Jurkat, Clone E6-1 (cell line): ENCODE data around the gene IRAK2.
A peak's percentile ranks its signal among the peaks of the same experiment; 100 is the strongest.

Source experiments
- DNase-seq: peaks from one replicate; pipeline ENCODE4 v3.0.0-alpha.2; 2011; ENCODE audit warnings: low read depth, low spot score
- H3K4me3 ChIP-seq: 2 replicates; pipeline ENCODE4 v1.5.1; 2011; ENCODE audit warnings: mild to moderate bottlenecking, low read length, control low read depth, moderate library complexity

Gene IRAK2

DNA sequence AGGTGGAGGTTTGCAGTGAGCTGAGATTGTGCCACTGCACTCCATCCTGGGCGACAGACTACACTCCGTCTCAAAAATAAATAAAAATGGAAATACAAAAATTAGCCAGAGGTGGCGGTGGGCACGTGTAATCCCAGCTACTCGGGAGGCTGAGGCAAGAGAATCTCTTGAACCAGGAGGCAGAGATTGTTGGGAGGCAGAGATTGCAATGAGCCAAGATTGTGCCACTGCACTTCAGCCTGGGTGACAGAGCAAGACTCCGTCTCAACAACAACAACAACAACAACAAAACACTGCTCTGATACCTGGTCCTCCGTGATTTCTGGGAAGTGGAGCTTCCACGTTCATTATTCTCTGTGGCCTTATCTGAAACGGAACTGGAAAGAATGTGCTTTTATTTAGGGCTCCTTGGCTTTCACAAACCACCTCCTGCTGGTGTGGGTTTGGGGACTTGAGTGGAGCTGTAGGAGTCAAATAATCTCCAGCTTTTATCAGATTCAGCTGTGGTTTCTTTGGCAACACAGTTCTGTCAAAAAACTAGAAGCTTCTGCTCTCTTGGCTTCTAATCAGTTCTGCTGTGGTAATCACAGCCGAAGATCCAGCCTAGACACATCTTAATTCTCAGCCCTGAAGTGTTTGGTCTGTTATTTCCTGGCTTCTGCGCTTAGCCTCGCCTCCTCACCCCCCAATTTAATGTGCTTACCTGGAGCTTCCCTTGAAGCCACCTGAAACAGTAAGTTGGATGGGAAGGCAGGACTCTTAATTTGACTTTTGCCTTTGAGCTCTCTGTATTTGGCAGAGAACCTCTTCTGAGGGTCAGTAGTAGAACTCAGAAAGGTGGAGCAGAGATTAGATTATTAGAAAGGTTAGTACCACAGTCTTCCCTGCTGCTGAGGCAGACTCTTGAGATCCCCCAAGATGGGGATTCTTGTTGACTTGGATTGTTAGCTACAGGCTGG, 21.4 kb downstream of the IRAK2 start:
- peak; percentile 81 for DNase-seq

DNA sequence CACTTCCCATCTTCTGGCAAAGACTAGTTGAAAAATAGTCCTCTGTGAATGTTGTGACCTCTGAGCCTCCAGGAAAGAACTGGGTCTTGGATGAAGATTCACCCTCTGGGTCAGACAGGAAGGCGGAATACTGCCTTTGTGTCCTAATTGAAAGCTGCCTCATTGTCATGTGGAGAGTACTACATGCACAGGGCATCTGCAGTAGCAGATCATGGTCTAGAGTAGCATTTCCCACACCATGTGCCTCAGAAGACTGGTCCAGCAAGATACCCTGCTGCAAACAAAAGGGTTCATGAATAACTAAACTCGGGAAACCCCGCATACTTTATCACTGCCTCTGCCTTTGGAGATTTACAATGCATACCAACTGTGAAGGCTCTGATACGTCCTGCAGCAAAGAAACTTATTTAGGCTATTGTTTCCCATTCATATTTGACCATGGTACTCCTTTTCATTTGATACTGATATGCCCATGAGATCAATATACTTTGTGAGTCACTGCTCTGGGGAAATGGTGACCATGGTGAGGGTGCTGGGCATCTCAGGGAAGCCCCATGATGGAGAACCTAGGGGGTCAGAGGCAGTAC, 22.7 kb downstream of the IRAK2 start:
- no peak for DNase-seq
- no peak overlapping the region for H3K4me3 ChIP-seq

More for the DNA sequence above, 21.4 kb downstream of the IRAK2 start:
- H3K4me3 ChIP-seq, result no peak overlapping the region

DNA sequence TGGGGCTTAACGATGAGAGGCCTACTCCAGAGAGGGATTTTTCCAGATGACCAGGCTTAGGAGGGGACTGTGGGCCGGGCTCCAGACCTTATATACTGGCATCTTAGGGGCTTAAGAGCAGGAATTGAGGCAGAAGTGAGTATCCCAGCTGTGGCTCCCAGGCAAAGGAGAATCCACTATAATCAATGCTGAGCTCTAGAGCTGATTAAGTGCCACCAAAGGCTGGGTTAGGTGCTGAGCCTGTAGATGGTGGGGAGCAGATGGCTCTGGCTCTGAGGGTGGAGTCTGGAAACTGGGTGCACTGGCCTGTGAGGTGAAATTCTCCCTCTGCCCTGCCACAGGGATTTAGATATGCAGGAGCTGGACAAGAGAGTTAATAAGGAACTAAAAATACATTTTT, 23.2 kb downstream of the IRAK2 start:
- no peak overlapping the region for H3K4me3 ChIP-seq

DNA sequence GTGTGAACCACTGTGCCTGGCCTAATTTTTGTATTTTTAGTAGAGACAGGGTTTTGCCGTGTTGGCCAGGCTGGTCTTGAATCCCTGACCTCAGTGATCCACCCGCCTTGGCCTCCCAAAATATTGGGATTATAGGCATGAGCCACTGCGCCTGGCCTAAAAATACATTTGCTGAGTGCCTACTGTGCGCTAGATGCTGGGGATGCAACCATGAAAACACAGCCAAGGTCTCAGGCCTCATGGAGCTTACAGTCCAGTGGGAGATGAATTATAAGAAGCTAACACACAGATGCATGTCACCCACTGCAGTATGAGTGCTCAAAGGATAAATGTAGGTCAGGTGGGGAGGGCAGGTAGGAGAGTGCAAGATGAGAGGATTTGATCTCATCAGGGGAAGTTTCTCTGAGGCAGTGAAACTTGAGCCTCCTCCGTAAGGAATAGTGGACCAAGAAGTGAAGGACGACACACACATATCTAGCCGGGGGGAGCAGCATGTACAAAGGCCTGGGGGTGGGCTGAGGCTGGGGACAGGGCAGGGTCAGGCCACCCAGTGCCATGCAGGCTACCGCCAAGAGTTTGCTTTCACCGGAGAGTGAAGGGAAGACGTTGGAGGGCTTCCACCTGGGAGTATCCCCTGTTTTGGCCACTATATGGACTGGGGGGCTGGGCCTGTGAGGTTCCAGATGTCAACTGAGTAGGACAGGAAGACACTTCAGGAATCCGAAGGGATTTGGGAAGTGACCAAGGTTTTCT, 24.3 kb downstream of the IRAK2 start:
- DNase-seq, result no peak

More for the DNA sequence above, 23.2 kb downstream of the IRAK2 start:
- no peak for DNase-seq

DNA sequence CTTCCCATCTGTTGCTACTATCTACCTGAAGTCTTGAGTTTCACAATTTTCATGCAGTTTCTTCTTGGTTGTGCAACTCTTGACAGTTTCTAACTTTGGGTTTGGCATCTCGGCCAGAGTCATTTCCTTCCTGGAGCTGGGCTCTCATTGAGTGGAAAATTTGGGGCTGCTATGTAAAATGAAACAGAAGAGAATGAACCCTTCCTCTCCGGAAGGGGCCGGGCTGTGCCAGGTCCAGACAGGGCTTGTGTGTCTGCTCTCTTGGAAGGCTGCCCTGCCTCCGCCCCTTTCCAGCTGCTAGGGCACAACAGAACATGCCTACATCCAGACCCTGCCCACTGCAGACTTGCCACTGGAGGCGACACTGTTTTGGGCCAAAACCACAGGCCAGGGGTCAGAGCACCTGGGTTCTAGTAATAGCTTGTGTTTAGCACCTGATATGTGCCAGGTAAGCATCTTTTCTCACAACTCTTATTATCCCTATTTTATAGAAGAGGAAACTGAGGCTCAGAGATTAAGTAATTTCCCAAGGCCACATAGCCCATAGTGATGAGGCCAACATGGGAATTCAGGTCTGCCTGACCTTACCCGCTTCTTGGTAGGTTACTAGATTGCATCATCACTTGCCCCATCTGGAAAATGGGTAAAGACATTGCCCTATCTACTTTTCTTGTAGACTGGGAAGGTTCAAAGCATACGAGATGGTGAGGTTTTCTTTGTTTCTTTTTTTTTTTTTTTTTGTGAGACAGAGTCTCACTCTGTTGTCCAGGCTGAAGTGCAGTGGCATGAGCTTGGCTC, 25.0 kb downstream of the IRAK2 start:
- no peak overlapping the region for H3K4me3 ChIP-seq

More for the DNA sequence above, 24.3 kb downstream of the IRAK2 start:
- no peak overlapping the region for H3K4me3 ChIP-seq

DNA sequence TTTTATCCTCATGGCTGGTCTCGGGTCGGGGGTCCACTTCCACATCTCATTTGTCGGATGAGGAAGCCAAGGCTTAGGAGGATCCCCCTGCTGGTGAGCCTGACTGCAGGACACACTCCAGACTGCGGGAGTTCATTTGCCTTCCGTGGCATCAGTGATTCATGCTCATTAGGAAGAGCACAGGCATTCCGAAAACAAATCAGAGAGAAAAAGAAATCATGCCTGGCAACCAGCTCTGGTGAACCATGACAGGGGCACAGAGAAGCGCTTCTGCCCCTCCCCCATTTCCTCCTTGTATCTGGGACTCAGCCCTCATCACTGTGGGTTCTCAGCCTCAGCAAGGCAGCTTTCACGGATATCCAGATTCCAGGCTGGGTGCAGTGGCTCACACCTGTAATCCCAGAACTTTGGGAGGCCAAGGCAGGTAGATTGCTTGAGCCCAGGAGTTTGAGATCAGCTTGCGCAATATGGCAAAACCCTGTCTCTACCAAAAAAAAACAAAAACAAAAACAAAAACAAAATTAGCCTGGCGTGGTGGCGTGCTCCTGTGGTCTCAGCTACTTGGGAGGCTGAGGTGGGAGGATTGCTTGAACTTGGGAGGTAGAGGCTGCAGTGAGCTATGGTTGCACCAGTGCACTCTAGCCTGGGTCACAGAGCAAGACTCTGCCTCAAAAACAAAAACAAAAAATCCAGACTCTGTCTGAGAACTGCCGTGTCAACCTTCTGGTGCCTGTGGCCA, 28.4 kb downstream of the IRAK2 start:
- no peak overlapping the region for H3K4me3 ChIP-seq
- DNase-seq, result peak; percentile 47

More for the DNA sequence above, 25.0 kb downstream of the IRAK2 start:
- no peak for DNase-seq

DNA sequence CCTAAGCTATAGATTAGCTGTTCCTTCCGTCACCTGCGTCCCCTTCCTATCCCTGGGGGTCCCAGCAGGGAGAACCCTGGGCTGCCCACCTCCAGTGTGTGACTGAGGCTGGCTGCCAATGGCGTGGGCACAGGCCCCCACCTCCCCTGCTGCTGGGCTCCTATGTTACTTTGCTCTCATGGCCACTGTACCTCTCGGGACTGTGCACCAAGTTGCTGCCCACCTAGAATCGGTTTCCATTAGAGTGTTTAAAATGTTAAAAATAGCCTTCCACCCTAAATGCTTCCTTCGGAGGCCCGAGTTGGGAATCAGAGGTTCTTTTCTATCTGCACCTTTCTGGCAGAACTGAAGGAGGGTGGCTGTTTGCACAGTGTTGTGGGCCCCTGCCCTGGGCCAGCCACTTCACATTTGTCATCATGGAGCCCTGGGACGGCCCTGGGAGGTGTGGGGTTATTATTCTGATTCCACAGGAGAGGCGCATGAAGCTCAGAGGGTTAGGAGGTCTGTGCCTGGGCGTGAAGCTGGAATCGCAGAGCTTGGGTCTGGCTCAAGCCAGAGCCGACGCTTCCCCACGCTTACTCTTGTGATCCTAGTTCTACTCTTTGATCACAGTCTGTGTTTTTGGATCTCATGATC, 29.1 kb downstream of the IRAK2 start:
- DNase-seq, result no peak
- H3K4me3 ChIP-seq, result no peak overlapping the region

DNA sequence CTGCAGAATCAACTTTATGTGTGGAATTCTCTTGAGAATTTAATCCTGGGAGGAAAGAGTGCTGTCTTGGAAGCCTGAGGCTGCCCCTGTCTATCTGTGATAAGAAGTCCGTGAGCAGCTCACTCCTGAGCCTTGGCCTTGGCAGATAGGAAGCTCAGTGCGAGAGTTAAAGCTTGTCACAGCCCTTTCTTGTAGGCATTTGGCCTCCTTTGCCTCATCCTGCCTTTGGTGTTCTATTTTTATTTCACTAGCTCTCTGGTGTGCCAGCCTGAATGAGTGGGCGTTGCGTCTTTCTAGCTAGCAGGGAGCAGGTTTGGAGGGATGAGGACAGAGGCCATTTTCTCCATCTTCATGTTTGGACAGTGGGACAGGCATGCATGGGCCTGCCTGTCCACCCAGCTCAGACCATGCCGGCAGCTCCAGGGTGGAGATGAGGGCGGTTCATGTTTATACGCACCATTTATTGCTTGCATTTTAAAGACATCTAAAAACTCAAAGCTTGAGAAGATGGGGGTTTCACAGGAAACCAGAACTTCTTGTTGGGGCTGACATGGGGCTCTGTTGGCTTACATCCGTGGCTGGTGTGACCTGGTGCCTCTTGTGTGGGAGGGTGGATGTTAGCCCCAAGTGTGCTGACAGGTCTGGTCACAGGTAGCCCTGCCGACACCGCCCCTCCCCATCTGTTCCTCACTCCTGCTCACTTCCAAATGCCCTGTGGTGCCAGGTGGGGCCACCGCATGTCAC, 29.8 kb downstream of the IRAK2 start:
- peak; percentile 22 for DNase-seq
- no peak overlapping the region for H3K4me3 ChIP-seq

DNA sequence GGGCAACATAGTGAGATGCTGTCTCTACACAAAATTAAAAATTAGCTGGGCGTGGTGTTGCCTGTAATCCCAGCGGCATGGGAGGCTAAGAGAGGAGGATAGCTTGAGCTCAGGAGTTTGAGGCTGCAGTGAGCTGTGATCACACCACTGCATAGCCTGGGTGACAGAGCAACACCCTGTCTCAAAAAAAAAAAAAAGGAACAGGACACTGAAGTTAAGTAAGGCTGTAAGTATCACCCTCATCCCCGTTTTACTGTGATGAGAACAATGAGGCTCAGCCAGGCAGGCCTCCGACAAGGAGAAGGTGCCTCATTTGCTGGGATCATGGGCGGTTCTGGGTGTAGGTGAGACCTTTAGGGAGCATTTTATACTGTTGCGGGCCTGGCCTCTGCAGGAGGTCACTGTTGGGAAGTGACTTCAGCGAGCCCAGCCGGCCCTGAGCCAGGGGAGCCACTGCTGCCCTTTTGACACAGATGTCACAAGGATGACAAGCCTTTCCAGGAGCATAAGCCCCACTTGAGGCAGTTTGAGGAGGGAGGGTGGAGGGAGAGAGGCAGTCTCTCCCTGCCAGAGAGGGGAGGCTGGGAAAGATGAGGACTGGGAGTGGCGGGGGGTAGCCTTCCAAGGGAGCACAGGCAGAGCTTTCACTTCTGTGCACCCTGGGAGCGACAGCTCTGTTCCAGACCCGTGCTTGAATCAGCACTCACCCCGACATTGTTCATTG, 30.8 kb downstream of the IRAK2 start:
- H3K4me3 ChIP-seq, result no peak overlapping the region
- no peak for DNase-seq

DNA sequence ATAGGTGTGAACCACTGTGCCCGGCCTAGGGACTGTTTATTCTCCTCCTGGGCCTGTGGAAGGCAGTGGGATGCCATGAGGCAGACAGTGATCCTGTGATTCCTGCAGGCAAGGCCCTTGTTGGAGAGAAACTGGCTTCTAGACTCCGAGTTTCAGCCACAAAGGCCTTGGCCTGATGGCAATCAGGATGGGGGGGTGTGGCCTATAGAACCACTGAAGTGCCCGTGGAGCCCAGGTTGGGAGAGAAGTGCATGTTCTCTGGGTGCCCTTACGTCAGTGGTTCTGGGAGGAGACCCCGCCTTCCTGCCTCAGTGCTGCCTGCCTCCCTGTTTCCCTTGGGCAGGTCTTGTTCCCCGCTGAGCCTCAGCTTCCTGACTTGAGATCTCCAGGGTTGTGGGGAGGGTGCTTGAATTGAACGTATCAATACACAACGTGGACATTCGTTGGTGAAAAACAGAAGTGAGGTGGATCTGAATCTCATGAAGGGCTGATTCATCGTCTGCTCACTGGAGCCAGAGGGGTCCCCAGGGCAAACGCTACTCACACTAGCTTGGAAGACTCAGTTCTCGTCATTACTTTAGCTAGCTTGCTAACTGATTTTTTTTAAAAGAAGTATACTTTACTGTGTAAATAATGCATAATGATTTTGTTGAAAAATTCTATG, 31.8 kb downstream of the IRAK2 start:
- H3K4me3 ChIP-seq, result no peak overlapping the region
- DNase-seq, result no peak

DNA sequence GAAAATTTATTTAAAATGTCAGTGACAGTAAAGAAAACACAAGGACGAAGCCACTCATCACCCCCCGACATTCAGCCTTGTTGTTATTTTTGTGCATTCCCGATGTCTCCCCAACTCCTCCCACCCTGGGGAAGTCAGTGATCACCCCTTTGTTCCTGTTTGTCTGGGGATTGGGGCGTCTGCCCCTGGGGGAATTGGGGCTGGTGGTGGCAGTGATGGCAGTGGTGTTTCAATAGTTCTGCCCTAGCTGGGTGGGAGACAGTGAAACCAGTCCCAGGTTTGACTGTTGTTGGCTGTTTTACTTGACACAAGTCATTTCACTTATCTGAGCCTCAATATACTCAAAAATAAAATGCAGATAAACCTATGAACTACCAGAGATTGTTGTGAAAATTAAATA, 33.5 kb downstream of the IRAK2 start:
- no peak overlapping the region for H3K4me3 ChIP-seq

DNA sequence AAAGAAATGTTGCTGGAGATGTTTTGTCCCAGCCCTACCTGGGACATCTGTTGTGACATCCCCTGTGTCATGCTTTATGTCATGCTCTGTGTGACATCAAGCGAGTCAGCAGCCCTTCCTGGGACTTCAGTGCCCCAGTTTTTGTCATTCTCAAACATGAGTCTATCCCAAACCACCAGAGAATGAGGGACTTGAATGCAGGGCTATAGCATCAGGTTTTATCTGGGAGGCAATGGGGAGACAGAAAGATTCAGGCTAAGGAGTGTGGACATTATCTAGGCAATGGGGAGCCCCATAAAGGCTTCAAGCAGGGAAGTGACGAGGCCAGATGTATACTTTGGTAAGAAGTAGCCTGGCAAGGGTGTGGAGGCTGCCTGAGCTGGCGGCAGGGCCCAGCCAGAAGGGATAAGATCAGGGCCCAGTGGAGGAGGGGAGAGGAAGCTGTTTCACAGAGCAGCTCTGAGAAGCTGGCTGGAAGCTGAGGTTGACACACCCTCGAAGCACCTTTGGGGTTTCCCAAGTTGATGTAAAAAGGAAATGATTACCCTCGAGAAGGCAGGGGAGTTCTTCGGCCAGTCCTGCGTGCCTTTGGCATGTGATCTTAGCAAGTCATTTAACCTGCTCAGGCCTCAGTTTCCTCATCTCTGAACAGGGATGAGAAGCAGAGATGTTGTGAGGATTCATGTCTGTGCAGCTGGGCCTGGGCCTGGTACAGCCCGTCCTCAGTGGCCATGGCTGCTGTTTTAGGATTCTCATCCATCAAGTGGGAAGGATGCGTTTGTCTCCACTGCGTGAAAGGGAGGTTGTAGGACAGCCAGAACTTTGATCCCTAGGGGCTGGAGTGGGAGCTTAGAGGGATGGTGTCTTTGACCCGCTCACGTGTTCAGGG, 34.3 kb downstream of the IRAK2 start:
- DNase-seq, result peak; percentile 29
- H3K4me3 ChIP-seq, result no peak overlapping the region

More for the DNA sequence above, 33.5 kb downstream of the IRAK2 start:
- no peak for DNase-seq

DNA sequence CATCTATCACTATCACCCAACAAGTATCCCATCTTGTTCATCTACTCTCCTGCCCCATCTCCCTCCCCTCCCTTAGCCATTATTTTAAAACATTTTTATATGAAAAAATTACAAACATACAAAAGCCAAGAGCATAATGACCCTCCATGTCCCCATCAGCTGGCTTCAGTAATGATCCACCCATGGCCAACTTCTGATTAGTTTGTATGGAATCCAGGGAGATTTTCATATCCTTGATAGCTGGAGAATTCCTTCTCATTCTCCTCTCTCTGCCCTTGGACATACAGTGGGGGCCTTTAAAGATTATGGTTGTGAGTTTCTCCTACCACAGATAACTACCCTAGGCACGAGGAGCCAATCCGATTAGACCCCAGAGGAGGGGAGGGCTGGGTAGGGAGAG, 40.2 kb downstream of the IRAK2 start:
- no peak overlapping the region for H3K4me3 ChIP-seq
- DNase-seq, result no peak

DNA sequence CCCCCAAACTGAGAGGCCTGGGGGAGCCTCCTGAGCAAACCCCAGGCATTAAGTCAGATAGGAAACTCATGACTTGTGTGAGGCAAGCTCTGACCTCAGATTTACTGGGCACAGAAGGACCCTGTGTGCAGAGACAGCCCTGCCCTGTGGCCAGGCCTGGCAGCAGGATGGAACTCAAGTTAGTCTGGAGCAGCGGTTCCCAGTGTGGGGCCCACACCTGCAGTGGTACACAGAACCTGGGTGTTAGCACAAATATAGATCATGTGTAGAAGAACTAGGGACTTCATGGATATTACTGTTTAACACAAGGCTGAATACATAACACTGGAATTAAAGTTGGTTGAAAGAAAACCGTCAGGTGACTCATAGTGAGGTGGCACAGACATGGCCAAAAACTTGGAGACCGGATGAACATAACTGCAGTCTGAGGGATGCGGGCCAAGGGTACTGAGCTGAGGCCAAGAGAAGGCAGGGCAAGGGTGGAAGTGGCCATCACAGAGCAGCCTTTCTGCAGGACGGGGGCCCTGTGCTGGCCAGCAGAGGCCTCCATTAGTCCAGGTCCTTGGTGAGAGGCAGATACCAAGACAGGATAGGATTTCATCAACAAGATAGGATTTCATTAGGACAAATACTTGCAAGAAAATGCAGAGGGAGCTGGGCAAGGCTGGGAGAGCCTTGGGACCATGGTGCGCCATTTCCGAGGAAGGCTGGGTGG, 40.9 kb downstream of the IRAK2 start:
- no peak for DNase-seq
- no peak overlapping the region for H3K4me3 ChIP-seq

DNA sequence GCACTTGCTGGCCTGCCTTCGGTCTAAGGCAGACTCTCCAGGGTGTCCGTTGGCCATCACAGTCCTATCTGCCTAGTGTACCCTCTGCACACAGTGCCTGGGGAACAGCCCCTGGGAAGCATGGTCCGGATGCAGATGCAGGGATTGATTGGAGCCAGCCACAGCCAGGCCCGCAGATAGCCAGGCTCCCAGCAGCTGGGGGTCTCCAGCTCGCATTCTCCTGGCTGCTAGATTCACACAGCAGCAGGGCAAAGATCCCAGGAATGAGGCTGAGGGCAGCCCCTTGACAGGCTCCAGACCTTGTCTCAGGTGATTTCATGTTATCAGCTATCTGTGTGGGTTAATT, 41.4 kb downstream of the IRAK2 start:
- H3K4me3 ChIP-seq, result no peak overlapping the region
- no peak for DNase-seq
